GM19438 (cell line): Measurements from ENCODE around the gene TCTN3.
"Not testable (repeated sequence)": the region's sequence is repeated elsewhere in the genome, so short reads cannot be mapped to it uniquely, and the experiment has no call there.

Experiments used
- ATAC-seq: cut with Tn5 transposase; IDR thresholded peaks from one replicate; pipeline ENCODE4 v1.9.1; 2021; ENCODE audit warnings: low read depth; ENCODE audit not compliant: unreplicated experiment

TCTN3 gene

GRCh38 chr10:95693668-95694534 lies at the start of gene TCTN3:
TSS of gene TCTN3 (minus strand) at chr10:95693927. CDS start at chr10:95693899, 28 bp downstream.
- ATAC-seq, result peak; percentile 99

GRCh38 chr10:95742962-95743535 lies 49.3 kb upstream of the TCTN3 start:
- ATAC-seq, result no peak

- ATAC-seq, result no peak
Observed at GRCh38 chr10:95742485-95742884, 48.8 kb upstream of the TCTN3 start.

GRCh38 chr10:95741807-95742467 lies 48.2 kb upstream of the TCTN3 start:
- peak; percentile 82 for ATAC-seq

- no peak for ATAC-seq
Observed at GRCh38 chr10:95739056-95739455, 45.3 kb upstream of the TCTN3 start.

- not testable (repeated sequence) for ATAC-seq
Observed at GRCh38 chr10:95732907-95733306, 39.2 kb upstream of the TCTN3 start.

- ATAC-seq, result no peak
Observed at GRCh38 chr10:95730233-95730632, 36.5 kb upstream of the TCTN3 start.

GRCh38 chr10:95729323-95730055 lies 35.8 kb upstream of the TCTN3 start:
- ATAC-seq, result no peak

GRCh38 chr10:95728526-95728925 lies 34.8 kb upstream of the TCTN3 start:
- no peak for ATAC-seq

- not testable (repeated sequence) for ATAC-seq
Observed at GRCh38 chr10:95722496-95722895, 28.8 kb upstream of the TCTN3 start.

GRCh38 chr10:95720745-95721144 lies 27.0 kb upstream of the TCTN3 start:
- not testable (repeated sequence) for ATAC-seq

GRCh38 chr10:95716866-95717265 lies 23.1 kb upstream of the TCTN3 start:
- no peak for ATAC-seq

- no peak for ATAC-seq
Observed at GRCh38 chr10:95716466-95716865, 22.7 kb upstream of the TCTN3 start.

- ATAC-seq, result no peak
Observed at GRCh38 chr10:95711492-95711891, 17.8 kb upstream of the TCTN3 start.

GRCh38 chr10:95706990-95707389 lies 13.3 kb upstream of the TCTN3 start:
- no peak for ATAC-seq

GRCh38 chr10:95706573-95706972 lies 12.8 kb upstream of the TCTN3 start:
- ATAC-seq, result no peak

GRCh38 chr10:95698415-95698814 lies 4.7 kb upstream of the TCTN3 start:
- no peak for ATAC-seq

GRCh38 chr10:95697429-95697828 lies 3.7 kb upstream of the TCTN3 start:
- ATAC-seq, result no peak

- no peak for ATAC-seq
Observed at GRCh38 chr10:95694665-95695064, 938 bp upstream of the TCTN3 start.

- ATAC-seq, result no peak
Observed at GRCh38 chr10:95693071-95693667, 558 bp downstream of the TCTN3 start.
